GM06990 (cell line): ENCODE data around the gene LHFPL2.

Experiments used
- DNase-seq: peaks from one replicate; pipeline ENCODE4 v3.0.0-alpha.2; 2011; ENCODE audit not compliant: insufficient read length; ENCODE audit errors: extremely low read depth
- H3K27me3 ChIP-seq: replicated peaks from 2 replicates; pipeline ENCODE4 v1.6.0; 2011; ENCODE audit warnings: low read length; ENCODE audit not compliant: control insufficient read depth, insufficient read depth
- H3K36me3 ChIP-seq: 2 replicates; pipeline ENCODE4 v1.5.1; 2011; ENCODE audit warnings: low read length; ENCODE audit not compliant: control insufficient read depth, insufficient read depth
- H3K4me3 ChIP-seq: replicated peaks from 2 replicates; pipeline ENCODE4 v1.5.1; 2011; ENCODE audit warnings: low read depth, mild to moderate bottlenecking, control low read depth, low read length
- TF ChIP-seq, protein P1 (sequence below): IDR thresholded peaks from 2 replicates; pipeline ENCODE4 v1.5.1; 2011; ENCODE audit warnings: low read length, control low read depth, mild to moderate bottlenecking, inconsistent platforms; ENCODE audit not compliant: insufficient read depth, poor library complexity, severe bottlenecking

Gene LHFPL2

DNA sequence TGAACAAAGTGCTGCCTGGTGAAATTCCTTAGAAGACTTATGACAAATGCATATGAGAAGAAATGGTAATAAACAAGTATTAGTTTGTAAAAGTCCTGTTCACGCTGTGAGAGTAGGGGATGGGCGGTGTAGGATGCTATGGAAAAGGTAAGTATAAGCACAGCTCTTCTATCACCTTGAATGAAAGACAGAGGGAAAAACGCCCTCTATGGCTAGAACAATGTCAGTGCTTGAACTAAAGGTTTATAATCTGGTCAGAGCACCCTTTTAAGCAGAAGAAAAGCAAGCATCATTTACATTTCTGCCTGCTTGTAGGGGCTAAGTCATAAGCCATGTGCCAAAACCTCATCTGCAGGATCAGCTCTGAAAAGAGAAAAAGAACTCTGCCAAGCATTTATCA, 115.2 kb downstream of the LHFPL2 start:
- DNase-seq, result no peak
- no peak overlapping the region for H3K4me3 ChIP-seq
- TF ChIP-seq, protein P1, sequence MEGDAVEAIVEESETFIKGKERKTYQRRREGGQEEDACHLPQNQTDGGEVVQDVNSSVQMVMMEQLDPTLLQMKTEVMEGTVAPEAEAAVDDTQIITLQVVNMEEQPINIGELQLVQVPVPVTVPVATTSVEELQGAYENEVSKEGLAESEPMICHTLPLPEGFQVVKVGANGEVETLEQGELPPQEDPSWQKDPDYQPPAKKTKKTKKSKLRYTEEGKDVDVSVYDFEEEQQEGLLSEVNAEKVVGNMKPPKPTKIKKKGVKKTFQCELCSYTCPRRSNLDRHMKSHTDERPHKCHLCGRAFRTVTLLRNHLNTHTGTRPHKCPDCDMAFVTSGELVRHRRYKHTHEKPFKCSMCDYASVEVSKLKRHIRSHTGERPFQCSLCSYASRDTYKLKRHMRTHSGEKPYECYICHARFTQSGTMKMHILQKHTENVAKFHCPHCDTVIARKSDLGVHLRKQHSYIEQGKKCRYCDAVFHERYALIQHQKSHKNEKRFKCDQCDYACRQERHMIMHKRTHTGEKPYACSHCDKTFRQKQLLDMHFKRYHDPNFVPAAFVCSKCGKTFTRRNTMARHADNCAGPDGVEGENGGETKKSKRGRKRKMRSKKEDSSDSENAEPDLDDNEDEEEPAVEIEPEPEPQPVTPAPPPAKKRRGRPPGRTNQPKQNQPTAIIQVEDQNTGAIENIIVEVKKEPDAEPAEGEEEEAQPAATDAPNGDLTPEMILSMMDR, result peak; percentile 44
- H3K27me3 ChIP-seq, result no peaks in the 10 kb centered on the region
- H3K36me3 ChIP-seq, result no peaks in the 10 kb centered on the region

DNA sequence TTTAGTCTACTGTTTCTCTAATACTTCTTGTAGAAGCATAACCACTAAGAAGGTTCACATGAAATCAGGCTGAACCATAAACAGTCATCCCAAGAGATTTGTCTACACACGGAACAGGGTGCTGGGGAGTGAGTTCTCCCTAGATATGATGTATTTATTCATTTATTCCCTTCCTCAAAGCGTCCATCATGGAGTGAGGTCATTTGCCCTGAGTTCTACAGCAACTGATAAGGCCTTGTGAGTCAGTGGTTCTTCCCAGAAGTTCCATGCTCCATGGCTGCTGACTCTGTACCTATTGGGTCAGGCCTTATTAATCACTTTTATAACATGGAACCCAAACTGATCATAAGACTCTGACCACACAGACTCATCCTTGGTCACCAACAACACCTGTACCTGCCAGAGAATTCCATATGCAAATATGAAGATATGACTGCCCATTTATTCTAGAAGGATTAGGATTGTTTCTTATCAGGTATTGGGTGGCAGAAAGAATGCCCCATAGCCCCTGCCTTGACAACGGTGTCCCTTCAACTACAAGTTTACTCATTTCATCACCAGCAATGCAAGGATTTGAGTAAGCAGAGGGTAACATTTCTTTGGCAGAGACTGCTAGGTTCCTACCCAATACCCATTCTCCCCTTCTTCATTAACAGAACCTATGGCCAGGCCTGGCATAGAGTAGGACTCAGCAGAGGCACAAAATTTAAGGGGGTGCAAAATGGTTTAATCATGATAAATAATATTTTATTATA, 118.1 kb downstream of the LHFPL2 start:
- no peaks in the 10 kb centered on the region for H3K36me3 ChIP-seq
- TF ChIP-seq, protein P1, result no peak
- DNase-seq, result no peak
- no peak overlapping the region for H3K4me3 ChIP-seq
- no peaks in the 10 kb centered on the region for H3K27me3 ChIP-seq

- no peak for DNase-seq
- H3K36me3 ChIP-seq, result no peaks in the 10 kb centered on the region; the same call in 1 of the 2 replicates
- H3K27me3 ChIP-seq, result no peaks in the 10 kb centered on the region
- TF ChIP-seq, protein P1, result no peak
- H3K4me3 ChIP-seq, result no peak overlapping the region
Observed at GRCh38 chr5:78527925-78528324, 120.6 kb downstream of the LHFPL2 start.

GRCh38 chr5:78527054-78527859, 121.3 kb downstream of the LHFPL2 start:
- no peak for DNase-seq
- no peak overlapping the region for H3K4me3 ChIP-seq
- TF ChIP-seq, protein P1, result no peak

DNA sequence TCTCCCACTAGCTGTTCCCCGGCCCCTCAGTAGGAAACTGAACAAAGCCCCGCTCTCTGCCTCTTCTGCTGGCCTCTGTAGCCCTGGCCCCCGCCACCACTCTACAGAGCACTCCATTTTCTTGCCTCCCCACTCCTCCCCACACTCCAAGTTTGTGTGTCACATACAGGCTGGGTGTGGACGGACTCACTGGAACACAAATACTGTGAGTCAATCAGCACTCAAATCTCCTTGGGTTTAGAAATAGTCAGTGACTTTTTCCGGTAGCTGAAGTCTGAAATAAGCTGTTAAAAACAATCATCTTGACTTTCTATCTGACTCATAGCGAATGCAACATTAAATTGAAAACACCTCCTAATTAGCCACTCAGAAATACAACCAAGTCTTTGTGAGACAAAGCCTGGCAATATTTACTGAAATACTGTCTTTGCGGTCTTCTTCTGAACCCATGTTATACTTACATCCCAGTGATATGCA, 122.5 kb downstream of the LHFPL2 start:
- peak; percentile 42 for DNase-seq
- TF ChIP-seq, protein P1, result no peak
- H3K36me3 ChIP-seq, result no peaks in the 10 kb centered on the region; the same call in 1 of the 2 replicates
- H3K4me3 ChIP-seq, result no peak overlapping the region
- no peaks in the 10 kb centered on the region for H3K27me3 ChIP-seq

More at GRCh38 chr5:78527054-78527859, 121.3 kb downstream of the LHFPL2 start:
- Histone ChIP-seq H3K36me3 (no peaks in the 10 kb centered on the region; the same call in 1 of the 2 replicates), H3K27me3 (no peaks in the 10 kb centered on the region)
